Measurements from ENCODE around the gene TMEM196. TPM values are rescaled to one million over a fixed set of nuclear protein-coding genes. Genes with fewer than 3 reads are reported as not detected.

TMEM196 gene
- total RNA-seq, 1 experiment from 2014 or later, result not detected

DNA sequence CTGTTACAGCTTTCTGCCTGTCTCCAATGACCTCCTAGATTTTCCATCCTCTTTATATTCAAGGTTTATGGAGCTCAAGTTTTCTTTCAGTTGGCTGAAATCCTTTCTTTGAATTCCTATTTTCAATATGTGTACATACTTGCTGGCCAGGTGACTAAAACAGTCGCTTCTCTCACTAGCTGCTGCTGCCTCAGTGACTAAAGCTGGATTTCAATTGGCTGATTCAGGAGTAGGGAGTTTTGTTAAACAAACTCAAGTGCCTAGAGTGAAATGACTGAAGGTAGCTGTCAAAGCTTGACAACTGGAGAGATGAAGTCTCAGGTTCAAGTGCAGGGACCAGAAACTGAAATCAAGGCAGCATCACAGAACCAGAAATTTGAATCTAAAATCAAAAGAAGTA lies 57.9 kb downstream of the TMEM196 start:
- no peak overlapping the region for H2AFZ ChIP-seq (ENCODE audit: low read depth, low read length, poor library complexity, severe bottlenecking)
- TF ChIP-seq CEBPB (IDR thresholded peaks at IDR 0.05; ENCODE audit: low read depth) (no peak), TCF7L2 (IDR thresholded peaks at IDR 0.05; ENCODE audit: borderline replicate concordance, extremely low read depth, insufficient read depth, insufficient read length) (no peak), SIN3A (IDR thresholded peaks at IDR 0.05; ENCODE audit: low read depth) (no peak), ZNF274 (IDR thresholded peaks at IDR 0.05; ENCODE audit: low read depth, low read length) (no peak), YY1 (IDR thresholded peaks at IDR 0.05; ENCODE audit: extremely low read depth, insufficient replicate concordance, low read depth, low read length) (no peak), SRF (IDR thresholded peaks at IDR 0.05; ENCODE audit: low read depth) (no peak), POLR2A (IDR thresholded peaks at IDR 0.05; ENCODE audit: borderline replicate concordance, extremely low read depth, insufficient read depth, insufficient read length) (no peak), RAD21 (IDR thresholded peaks at IDR 0.05; ENCODE audit: low read depth) (no peak), SP1 (IDR thresholded peaks at IDR 0.05; ENCODE audit: low read depth) (no peak)
- TF ChIP-seq, protein P1, sequence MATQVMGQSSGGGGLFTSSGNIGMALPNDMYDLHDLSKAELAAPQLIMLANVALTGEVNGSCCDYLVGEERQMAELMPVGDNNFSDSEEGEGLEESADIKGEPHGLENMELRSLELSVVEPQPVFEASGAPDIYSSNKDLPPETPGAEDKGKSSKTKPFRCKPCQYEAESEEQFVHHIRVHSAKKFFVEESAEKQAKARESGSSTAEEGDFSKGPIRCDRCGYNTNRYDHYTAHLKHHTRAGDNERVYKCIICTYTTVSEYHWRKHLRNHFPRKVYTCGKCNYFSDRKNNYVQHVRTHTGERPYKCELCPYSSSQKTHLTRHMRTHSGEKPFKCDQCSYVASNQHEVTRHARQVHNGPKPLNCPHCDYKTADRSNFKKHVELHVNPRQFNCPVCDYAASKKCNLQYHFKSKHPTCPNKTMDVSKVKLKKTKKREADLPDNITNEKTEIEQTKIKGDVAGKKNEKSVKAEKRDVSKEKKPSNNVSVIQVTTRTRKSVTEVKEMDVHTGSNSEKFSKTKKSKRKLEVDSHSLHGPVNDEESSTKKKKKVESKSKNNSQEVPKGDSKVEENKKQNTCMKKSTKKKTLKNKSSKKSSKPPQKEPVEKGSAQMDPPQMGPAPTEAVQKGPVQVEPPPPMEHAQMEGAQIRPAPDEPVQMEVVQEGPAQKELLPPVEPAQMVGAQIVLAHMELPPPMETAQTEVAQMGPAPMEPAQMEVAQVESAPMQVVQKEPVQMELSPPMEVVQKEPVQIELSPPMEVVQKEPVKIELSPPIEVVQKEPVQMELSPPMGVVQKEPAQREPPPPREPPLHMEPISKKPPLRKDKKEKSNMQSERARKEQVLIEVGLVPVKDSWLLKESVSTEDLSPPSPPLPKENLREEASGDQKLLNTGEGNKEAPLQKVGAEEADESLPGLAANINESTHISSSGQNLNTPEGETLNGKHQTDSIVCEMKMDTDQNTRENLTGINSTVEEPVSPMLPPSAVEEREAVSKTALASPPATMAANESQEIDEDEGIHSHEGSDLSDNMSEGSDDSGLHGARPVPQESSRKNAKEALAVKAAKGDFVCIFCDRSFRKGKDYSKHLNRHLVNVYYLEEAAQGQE (IDR thresholded peaks at IDR 0.05; ENCODE audit: low read depth), result no peak
- TF ChIP-seq, protein P2, sequence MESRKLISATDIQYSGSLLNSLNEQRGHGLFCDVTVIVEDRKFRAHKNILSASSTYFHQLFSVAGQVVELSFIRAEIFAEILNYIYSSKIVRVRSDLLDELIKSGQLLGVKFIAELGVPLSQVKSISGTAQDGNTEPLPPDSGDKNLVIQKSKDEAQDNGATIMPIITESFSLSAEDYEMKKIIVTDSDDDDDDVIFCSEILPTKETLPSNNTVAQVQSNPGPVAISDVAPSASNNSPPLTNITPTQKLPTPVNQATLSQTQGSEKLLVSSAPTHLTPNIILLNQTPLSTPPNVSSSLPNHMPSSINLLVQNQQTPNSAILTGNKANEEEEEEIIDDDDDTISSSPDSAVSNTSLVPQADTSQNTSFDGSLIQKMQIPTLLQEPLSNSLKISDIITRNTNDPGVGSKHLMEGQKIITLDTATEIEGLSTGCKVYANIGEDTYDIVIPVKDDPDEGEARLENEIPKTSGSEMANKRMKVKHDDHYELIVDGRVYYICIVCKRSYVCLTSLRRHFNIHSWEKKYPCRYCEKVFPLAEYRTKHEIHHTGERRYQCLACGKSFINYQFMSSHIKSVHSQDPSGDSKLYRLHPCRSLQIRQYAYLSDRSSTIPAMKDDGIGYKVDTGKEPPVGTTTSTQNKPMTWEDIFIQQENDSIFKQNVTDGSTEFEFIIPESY (IDR thresholded peaks at IDR 0.05; ENCODE audit: extremely low read depth, insufficient replicate concordance, low read length), result no peak
- TF ChIP-seq, protein P3, sequence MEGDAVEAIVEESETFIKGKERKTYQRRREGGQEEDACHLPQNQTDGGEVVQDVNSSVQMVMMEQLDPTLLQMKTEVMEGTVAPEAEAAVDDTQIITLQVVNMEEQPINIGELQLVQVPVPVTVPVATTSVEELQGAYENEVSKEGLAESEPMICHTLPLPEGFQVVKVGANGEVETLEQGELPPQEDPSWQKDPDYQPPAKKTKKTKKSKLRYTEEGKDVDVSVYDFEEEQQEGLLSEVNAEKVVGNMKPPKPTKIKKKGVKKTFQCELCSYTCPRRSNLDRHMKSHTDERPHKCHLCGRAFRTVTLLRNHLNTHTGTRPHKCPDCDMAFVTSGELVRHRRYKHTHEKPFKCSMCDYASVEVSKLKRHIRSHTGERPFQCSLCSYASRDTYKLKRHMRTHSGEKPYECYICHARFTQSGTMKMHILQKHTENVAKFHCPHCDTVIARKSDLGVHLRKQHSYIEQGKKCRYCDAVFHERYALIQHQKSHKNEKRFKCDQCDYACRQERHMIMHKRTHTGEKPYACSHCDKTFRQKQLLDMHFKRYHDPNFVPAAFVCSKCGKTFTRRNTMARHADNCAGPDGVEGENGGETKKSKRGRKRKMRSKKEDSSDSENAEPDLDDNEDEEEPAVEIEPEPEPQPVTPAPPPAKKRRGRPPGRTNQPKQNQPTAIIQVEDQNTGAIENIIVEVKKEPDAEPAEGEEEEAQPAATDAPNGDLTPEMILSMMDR (IDR thresholded peaks at IDR 0.05 in 2 of 3, conservative IDR thresholded peaks at IDR 0.05 in 1 of 3; ENCODE audit: borderline replicate concordance in 1 of 3, insufficient read depth in 1 of 3, low read depth in 2 of 3, low read length in 2 of 3), result no peak
- ATAC-seq, result no peak
- H3K9me3 ChIP-seq (ENCODE audit: control insufficient read depth in 1 of 2, insufficient read depth in 1 of 2, low read depth in 1 of 2, low read length in 2 of 2), result no peaks in the 10 kb centered on the region
- H3K9ac ChIP-seq (ENCODE audit: low read length), result no peak overlapping the region
- H3K27me3 ChIP-seq (ENCODE audit: insufficient read depth, low read length), result no peaks in the 10 kb centered on the region
- H3K79me2 ChIP-seq (ENCODE audit: insufficient read depth, low read length), result no peaks in the 10 kb centered on the region
- H3K27ac ChIP-seq (ENCODE audit: low read depth, low read length), result no peak overlapping the region
- no peaks in the 10 kb centered on the region for H3K4me1 ChIP-seq (ENCODE audit: control insufficient read depth in 1 of 2, insufficient read depth in 2 of 2, low read length in 2 of 2)
- CTCF ChIA-PET, result interaction anchor here (0.6 to 4.7 kb wide), 2 partner anchors 15 to 883 kb away, joined by 4 to 95 read pairs; no protein-coding TSS in a partner anchor
- no peak for DNase-seq (ENCODE audit: low read depth, low spot score)
- no TSS peak for BruUV-seq (replicated peaks)
- no peaks in the 10 kb centered on the region for H3K36me3 ChIP-seq (ENCODE audit: control insufficient read depth in 1 of 2, insufficient read depth in 2 of 2, low read length in 2 of 2)
- H4K20me1 ChIP-seq (ENCODE audit: insufficient read depth), result no peaks in the 10 kb centered on the region
- H3K4me2 ChIP-seq (ENCODE audit: low read length), result no peak overlapping the region
- POLR2A ChIA-PET, result no interaction called here
- H3K9me2 ChIP-seq (ENCODE audit: insufficient read depth), result no peaks in the 10 kb centered on the region
- RAD21 ChIA-PET (ENCODE audit: low non-redundant PET in 1 of 2, low total read pairs in 2 of 2, uncharacterized antibody in 2 of 2, unreplicated experiment in 2 of 2), result interaction anchor here in 1 of 2 experiments (1.6 kb wide), 1 partner anchor 883 kb away, joined by 4 read pairs; no protein-coding TSS in a partner anchor
- intact Hi-C loops (cut with micrococcal nuclease), result no loop called here
- H3K4me3 ChIP-seq (replicated peaks in 1 of 2; ENCODE audit: low read depth in 1 of 2, low read length in 2 of 2), result no peak overlapping the region

Measured in HCT116 (cell line).